A549 (cell line): ENCODE data around the gene CCN5.

ENCODE experiments used
- EP300 ChIP-seq, 2 experiments: fragments of >200 bp; sonication (Bioruptor Twin); formaldehyde crosslinking; IDR thresholded peaks; 2 replicates in 1 of 2; 3 replicates in 1 of 2; pipeline ENCODE4 v1.6.1; 2016 to 2017
- FOSL2 ChIP-seq, 2 experiments: fragments of 450-650 bp in 1 of 2; fragments of >200 bp in 1 of 2; sonication (Bioruptor Twin) in 1 of 2; formaldehyde crosslinking; IDR thresholded peaks; 2 replicates each; pipeline versions ENCODE4 v1.5.0 to v1.6.1; 2016 to 2020; ENCODE audit warnings: mild to moderate bottlenecking in 1 of 2, moderate library complexity in 1 of 2
- HMGXB4 ChIP-seq: fragments of 250-450 bp; sonication (Bioruptor Pico); IDR thresholded peaks from 2 replicates; pipeline ENCODE4 v1.5.0; 2021; ENCODE audit warnings: mild to moderate bottlenecking, moderate library complexity, borderline replicate concordance
- JUN ChIP-seq, 2 experiments: fragments of >200 bp; sonication (Bioruptor Twin); formaldehyde crosslinking; IDR thresholded peaks; 2 replicates in 1 of 2; 3 replicates in 1 of 2; pipeline ENCODE4 v1.6.1; 2016 to 2017
- MYC ChIP-seq: IDR thresholded peaks from 2 replicates; pipeline ENCODE4 v1.6.1; 2012; ENCODE audit warnings: mild to moderate bottlenecking, inconsistent platforms, low read length, improper control_type of control experiment, borderline replicate concordance
- POLR2A ChIP-seq: IDR thresholded peaks from 2 replicates; pipeline ENCODE4 v1.6.1; 2012; ENCODE audit warnings: mild to moderate bottlenecking, low read length
- RAD21 ChIP-seq, 2 experiments: fragments of >200 bp in 1 of 2; sonication (Bioruptor Twin) in 1 of 2; formaldehyde crosslinking in 1 of 2; IDR thresholded peaks in 1 of 2; conservative IDR thresholded peaks in 1 of 2; 2 replicates in 1 of 2; 3 replicates in 1 of 2; pipeline ENCODE4 v1.6.1; 2012 to 2018; ENCODE audit warnings: inconsistent platforms in 1 of 2
- USF2 ChIP-seq: fragments of 450-650 bp; IDR thresholded peaks from 2 replicates; pipeline ENCODE4 v1.6.1; 2014; ENCODE audit warnings: antibody characterized with exemption
- TF ChIP-seq, protein P1 (sequence below): fragments of >200 bp; sonication (Bioruptor Twin); formaldehyde crosslinking; IDR thresholded peaks from 3 replicates; pipeline ENCODE4 v1.5.1; 2016
- TF ChIP-seq, protein P2 (sequence below): IDR thresholded peaks from 2 replicates; pipeline ENCODE4 v1.6.1; 2012; ENCODE audit warnings: low read depth, borderline replicate concordance

GRCh38 chr20:44691424-44692423, 23.4 kb upstream of the CCN5 start:
- TF ChIP-seq, protein P1, sequence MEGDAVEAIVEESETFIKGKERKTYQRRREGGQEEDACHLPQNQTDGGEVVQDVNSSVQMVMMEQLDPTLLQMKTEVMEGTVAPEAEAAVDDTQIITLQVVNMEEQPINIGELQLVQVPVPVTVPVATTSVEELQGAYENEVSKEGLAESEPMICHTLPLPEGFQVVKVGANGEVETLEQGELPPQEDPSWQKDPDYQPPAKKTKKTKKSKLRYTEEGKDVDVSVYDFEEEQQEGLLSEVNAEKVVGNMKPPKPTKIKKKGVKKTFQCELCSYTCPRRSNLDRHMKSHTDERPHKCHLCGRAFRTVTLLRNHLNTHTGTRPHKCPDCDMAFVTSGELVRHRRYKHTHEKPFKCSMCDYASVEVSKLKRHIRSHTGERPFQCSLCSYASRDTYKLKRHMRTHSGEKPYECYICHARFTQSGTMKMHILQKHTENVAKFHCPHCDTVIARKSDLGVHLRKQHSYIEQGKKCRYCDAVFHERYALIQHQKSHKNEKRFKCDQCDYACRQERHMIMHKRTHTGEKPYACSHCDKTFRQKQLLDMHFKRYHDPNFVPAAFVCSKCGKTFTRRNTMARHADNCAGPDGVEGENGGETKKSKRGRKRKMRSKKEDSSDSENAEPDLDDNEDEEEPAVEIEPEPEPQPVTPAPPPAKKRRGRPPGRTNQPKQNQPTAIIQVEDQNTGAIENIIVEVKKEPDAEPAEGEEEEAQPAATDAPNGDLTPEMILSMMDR: no peak
- TF ChIP-seq POLR2A: no peak
- no peak for TF ChIP-seq USF2
- TF ChIP-seq MYC: no peak
- no peak for TF ChIP-seq JUN (IDR thresholded peaks at IDR 0.05)
- TF ChIP-seq, protein P2, sequence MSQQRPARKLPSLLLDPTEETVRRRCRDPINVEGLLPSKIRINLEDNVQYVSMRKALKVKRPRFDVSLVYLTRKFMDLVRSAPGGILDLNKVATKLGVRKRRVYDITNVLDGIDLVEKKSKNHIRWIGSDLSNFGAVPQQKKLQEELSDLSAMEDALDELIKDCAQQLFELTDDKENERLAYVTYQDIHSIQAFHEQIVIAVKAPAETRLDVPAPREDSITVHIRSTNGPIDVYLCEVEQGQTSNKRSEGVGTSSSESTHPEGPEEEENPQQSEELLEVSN: no peak
- TF ChIP-seq EP300 (IDR thresholded peaks at IDR 0.05): no peak
- TF ChIP-seq HMGXB4 (CRISPR knock-in tag): no peak
- no peak for TF ChIP-seq FOSL2 (IDR thresholded peaks at IDR 0.05)
- TF ChIP-seq FOSL2 (CRISPR knock-in tag; IDR thresholded peaks at IDR 0.05): no peak
- TF ChIP-seq RAD21 (conservative IDR thresholded peaks at IDR 0.05 in 1 of 2, IDR thresholded peaks at IDR 0.05 in 1 of 2): no peak
